A673 (cell line): ENCODE measurements around the gene FIBIN. TPM values are rescaled to one million over a fixed set of nuclear protein-coding genes. Genes with fewer than 3 reads are reported as not detected.

Experiments
- BruUV-seq: library from RNA; stranded (reverse); fragments of 400-500 nt; replicated peaks from 2 replicates; lab custom pipeline; 2021; lab: Mats Ljungman, UMichigan
- CTCF ChIA-PET: fragments of 300-600 bp; sonication (Branson Sonifier 250); formaldehyde crosslinking; loops from one replicate; lab custom pipeline; 2022; ENCODE audit warnings: antibody characterized with exemption; lab: Charles Lee
- POLR2A ChIA-PET: fragments of 300-600 bp; sonication (Branson Sonifier 250); formaldehyde crosslinking; loops from one replicate; lab custom pipeline; 2022; ENCODE audit warnings: antibody characterized with exemption; ENCODE audit not compliant: low non-redundant PET; lab: Charles Lee
- DNase-seq: peaks from one replicate; pipeline ENCODE4 v3.0.0-alpha.2; 2015; ENCODE audit warnings: low spot score
- H3K27ac ChIP-seq: fragments of 200-600 bp; sonication (generic); 2 replicates; pipeline ENCODE4 v1.5.1; 2016; ENCODE audit warnings: mixed run types, low read depth, mild to moderate bottlenecking, mixed read lengths, antibody characterized with exemption, low read length; ENCODE audit not compliant: poor library complexity, severe bottlenecking
- H3K27me3 ChIP-seq: fragments of 200-600 bp; sonication (generic); replicated peaks from 2 replicates; pipeline ENCODE4 v1.6.1; 2017; ENCODE audit warnings: mixed run types, low read depth, mild to moderate bottlenecking, mixed read lengths, antibody characterized with exemption, low read length; ENCODE audit not compliant: insufficient read depth, poor library complexity
- H3K36me3 ChIP-seq: fragments of 200-600 bp; sonication (generic); 2 replicates; pipeline ENCODE4 v1.6.1; 2016; ENCODE audit warnings: mixed run types, mild to moderate bottlenecking, mixed read lengths, antibody characterized with exemption, low read length; ENCODE audit not compliant: insufficient read depth, poor library complexity, severe bottlenecking
- H3K4me1 ChIP-seq: fragments of 200-600 bp; sonication (generic); 2 replicates; pipeline ENCODE4 v1.6.1; 2017; ENCODE audit warnings: mixed run types, mild to moderate bottlenecking, mixed read lengths, antibody characterized with exemption, low read length; ENCODE audit not compliant: insufficient read depth, poor library complexity, severe bottlenecking
- H3K4me3 ChIP-seq: fragments of 200-600 bp; sonication (generic); 2 replicates; pipeline ENCODE4 v1.5.1; 2016; ENCODE audit warnings: low read depth, mixed run types, mild to moderate bottlenecking, mixed read lengths, low read length; ENCODE audit not compliant: poor library complexity, severe bottlenecking
- H3K9me3 ChIP-seq: fragments of 200-600 bp; sonication (generic); 2 replicates; pipeline ENCODE4 v1.6.1; 2016; ENCODE audit warnings: mixed run types, low read depth, mild to moderate bottlenecking, mixed read lengths, antibody characterized with exemption, low read length; ENCODE audit not compliant: poor library complexity, severe bottlenecking
- EZH2 ChIP-seq: fragments of 200-600 bp; sonication (generic); IDR thresholded peaks from 2 replicates; pipeline ENCODE4 v1.6.1; 2017; ENCODE audit warnings: borderline replicate concordance, low read depth, mild to moderate bottlenecking, mixed read lengths, antibody characterized with exemption, low read length; ENCODE audit not compliant: poor library complexity, severe bottlenecking
- intact Hi-C: fragments of 100-400 bp; cut with micrococcal nuclease; formaldehyde crosslinking; loops from one replicate; pipeline ENCODE4 v1.10.0; 2022; ENCODE audit not compliant: unreplicated experiment
- total RNA-seq: library from RNA; stranded (reverse); gene quantifications from 2 replicates; pipeline ENCODE4 v1.2.3, GENCODE V29; 2021
- TF ChIP-seq, protein P1 (sequence below): fragments of 300-800, 200-600 bp; sonication (generic); conservative IDR thresholded peaks from 2 replicates; pipeline ENCODE4 v1.5.1; 2017; ENCODE audit warnings: low read depth, mild to moderate bottlenecking, antibody characterized with exemption, low read length, moderate library complexity, mixed read lengths

The FIBIN gene
- total RNA-seq, 1 experiment from 2014 or later: 0.15 TPM

- BruUV-seq: no TSS peak
- CTCF ChIA-PET: no interaction called here
Measured at GRCh38 chr11:27025312-27025955, 31.5 kb downstream of the FIBIN start.

GRCh38 chr11:27025957-27026733 is 32.2 kb downstream of the FIBIN start:
- H3K27me3 ChIP-seq: peaks cover 73% of the 10 kb centered on the region
- H3K4me1 ChIP-seq: no peaks in the 10 kb centered on the region
- CTCF ChIA-PET: no interaction called here
- POLR2A ChIA-PET: interaction anchor here (0.7 kb wide), 1 partner anchor 25 kb away, joined by 8 read pairs; no protein-coding TSS in a partner anchor
- peak; percentile 27 for TF ChIP-seq EZH2
- TF ChIP-seq, protein P1, sequence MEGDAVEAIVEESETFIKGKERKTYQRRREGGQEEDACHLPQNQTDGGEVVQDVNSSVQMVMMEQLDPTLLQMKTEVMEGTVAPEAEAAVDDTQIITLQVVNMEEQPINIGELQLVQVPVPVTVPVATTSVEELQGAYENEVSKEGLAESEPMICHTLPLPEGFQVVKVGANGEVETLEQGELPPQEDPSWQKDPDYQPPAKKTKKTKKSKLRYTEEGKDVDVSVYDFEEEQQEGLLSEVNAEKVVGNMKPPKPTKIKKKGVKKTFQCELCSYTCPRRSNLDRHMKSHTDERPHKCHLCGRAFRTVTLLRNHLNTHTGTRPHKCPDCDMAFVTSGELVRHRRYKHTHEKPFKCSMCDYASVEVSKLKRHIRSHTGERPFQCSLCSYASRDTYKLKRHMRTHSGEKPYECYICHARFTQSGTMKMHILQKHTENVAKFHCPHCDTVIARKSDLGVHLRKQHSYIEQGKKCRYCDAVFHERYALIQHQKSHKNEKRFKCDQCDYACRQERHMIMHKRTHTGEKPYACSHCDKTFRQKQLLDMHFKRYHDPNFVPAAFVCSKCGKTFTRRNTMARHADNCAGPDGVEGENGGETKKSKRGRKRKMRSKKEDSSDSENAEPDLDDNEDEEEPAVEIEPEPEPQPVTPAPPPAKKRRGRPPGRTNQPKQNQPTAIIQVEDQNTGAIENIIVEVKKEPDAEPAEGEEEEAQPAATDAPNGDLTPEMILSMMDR: no peak
- no TSS peak for BruUV-seq
- intact Hi-C loops: no loop called here
- H3K36me3 ChIP-seq: no peaks in the 10 kb centered on the region
- H3K27ac ChIP-seq: no peak overlapping the region
- no peaks in the 10 kb centered on the region for H3K9me3 ChIP-seq
- no peak for DNase-seq
- no peak overlapping the region for H3K4me3 ChIP-seq

More at GRCh38 chr11:27025312-27025955, 31.5 kb downstream of the FIBIN start:
- Histone ChIP-seq H3K4me1 (no peaks in the 10 kb centered on the region), H3K4me3 (no peak overlapping the region), H3K9me3 (no peaks in the 10 kb centered on the region), H3K27ac (no peak overlapping the region), H3K36me3 (no peaks in the 10 kb centered on the region), H3K27me3 (peaks cover 75% of the 10 kb centered on the region)
- POLR2A ChIA-PET: no interaction called here
- DNase-seq: no peak
- intact Hi-C loops: no loop called here
- TF ChIP-seq EZH2: peak; percentile 59
- TF ChIP-seq, protein P1: no peak

- no peak overlapping the region for H3K4me3 ChIP-seq
- TF ChIP-seq, protein P1: no peak
- TF ChIP-seq EZH2: no peak
- ChIA-PET CTCF (no interaction called here), POLR2A (no interaction called here)
- intact Hi-C loops: no loop called here
- DNase-seq: no peak
- BruUV-seq: no TSS peak
- peaks cover 71% of the 10 kb centered on the region for H3K27me3 ChIP-seq
- H3K4me1 ChIP-seq: no peaks in the 10 kb centered on the region
- no peaks in the 10 kb centered on the region for H3K9me3 ChIP-seq
- H3K36me3 ChIP-seq: no peaks in the 10 kb centered on the region
- no peak overlapping the region for H3K27ac ChIP-seq
Measured at GRCh38 chr11:27028561-27028965, 34.7 kb downstream of the FIBIN start.
